ENCODE measurements around the gene DMRTB1.

The DMRTB1 gene

GRCh38 chr1:53465023-53465957, 6.1 kb downstream of the DMRTB1 start:
- no peak overlapping the region for H4K8ac ChIP-seq (ENCODE audit: low read depth, low read length)
- H3K36me3 ChIP-seq (ENCODE audit: control insufficient read depth in 1 of 2, insufficient read depth in 2 of 2, low read length in 2 of 2): no peaks in the 10 kb centered on the region
- H3K18ac ChIP-seq (ENCODE audit: low read length): no peak overlapping the region
- no peak overlapping the region for H3K14ac ChIP-seq (ENCODE audit: low read length)
- no peaks in the 10 kb centered on the region for H3K79me1 ChIP-seq (ENCODE audit: low read length)
- no peak overlapping the region for H3K4ac ChIP-seq (ENCODE audit: low read depth, low read length)
- H3K4me2 ChIP-seq (ENCODE audit: low read length): no peak overlapping the region
- no peaks in the 10 kb centered on the region for H3K27me3 ChIP-seq (ENCODE audit: insufficient read depth, low read length)
- no peak overlapping the region for H4K12ac ChIP-seq (ENCODE audit: low read depth, low read length)
- no CpG with 5 or more reads among the region's 4 CpGs for WGBS (ENCODE audit: extremely low coverage, insufficient coverage, insufficient read length)
- H2AK5ac ChIP-seq (ENCODE audit: low read length): no peak overlapping the region
- H4K91ac ChIP-seq (ENCODE audit: low read depth, low read length): no peak overlapping the region
- H3K4me3 ChIP-seq (ENCODE audit: low read depth, low read length): no peak overlapping the region
- H3K23ac ChIP-seq (ENCODE audit: low read length): no peak overlapping the region
- no peak overlapping the region for H3K9ac ChIP-seq (ENCODE audit: low read length)
- no peak for DNase-seq
- H2BK120ac ChIP-seq (ENCODE audit: insufficient read depth, low read length, poor library complexity): no peak overlapping the region
- H3K9me3 ChIP-seq (ENCODE audit: insufficient read depth, low read depth, low read length): no peaks in the 10 kb centered on the region
- no peak overlapping the region for H2BK12ac ChIP-seq (ENCODE audit: low read length)
- H3K27ac ChIP-seq (ENCODE audit: low read depth, low read length): no peak overlapping the region
- H3K79me2 ChIP-seq (ENCODE audit: control insufficient read depth, insufficient read depth, low read length, poor library complexity): no peaks in the 10 kb centered on the region
- no peak overlapping the region for H2AFZ ChIP-seq (ENCODE audit: insufficient read depth, low read length, poor library complexity)
- no peak overlapping the region for H2BK5ac ChIP-seq (ENCODE audit: low read depth, low read length, poor library complexity)
- peaks cover 0 to 2% of the 10 kb centered on the region in 2 experiments for H3K4me1 ChIP-seq (ENCODE audit: control insufficient read depth in 1 of 2, insufficient read depth in 2 of 2, low read length in 2 of 2)

DNA sequence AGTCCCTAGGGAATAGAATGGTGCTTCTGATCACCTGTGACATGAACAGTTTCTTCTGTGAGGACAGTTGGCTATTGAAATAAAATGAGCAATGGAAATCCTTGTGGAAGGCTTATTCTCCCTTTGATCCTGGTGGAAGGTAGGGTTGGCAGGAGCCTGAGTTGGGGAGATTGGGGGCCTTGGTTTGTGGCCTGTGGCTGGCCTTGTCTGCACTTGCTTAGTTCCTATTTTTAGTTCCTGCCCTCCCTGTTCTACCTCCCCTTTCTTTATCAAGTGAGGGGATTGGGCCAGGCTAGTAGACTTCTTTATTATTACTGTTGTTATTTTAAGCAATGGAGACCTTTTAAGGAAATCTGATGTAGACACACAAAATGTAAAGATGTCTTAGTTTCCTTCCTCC, 8.2 kb downstream of the DMRTB1 start:
- Histone ChIP-seq H3K36me3 (ENCODE audit: control insufficient read depth in 1 of 2, insufficient read depth in 2 of 2, low read length in 2 of 2) (no peaks in the 10 kb centered on the region), H3K79me1 (ENCODE audit: low read length) (no peaks in the 10 kb centered on the region), H2BK5ac (ENCODE audit: low read depth, low read length, poor library complexity) (no peak overlapping the region), H4K12ac (ENCODE audit: low read depth, low read length) (no peak overlapping the region), H3K23ac (ENCODE audit: low read length) (no peak overlapping the region), H3K18ac (ENCODE audit: low read length) (no peak overlapping the region), H3K4me1 (ENCODE audit: control insufficient read depth in 1 of 2, insufficient read depth in 2 of 2, low read length in 2 of 2) (peaks cover 0 to 4% of the 10 kb centered on the region in 2 experiments), H3K14ac (ENCODE audit: low read length) (no peak overlapping the region), H2AK5ac (ENCODE audit: low read length) (no peak overlapping the region), H3K4me3 (ENCODE audit: low read depth, low read length) (no peak overlapping the region), H4K8ac (ENCODE audit: low read depth, low read length) (no peak overlapping the region), H3K4me2 (ENCODE audit: low read length) (no peak overlapping the region), H2BK120ac (ENCODE audit: insufficient read depth, low read length, poor library complexity) (no peak overlapping the region), H2AFZ (ENCODE audit: insufficient read depth, low read length, poor library complexity) (no peak overlapping the region), H4K91ac (ENCODE audit: low read depth, low read length) (no peak overlapping the region), H3K27ac (ENCODE audit: low read depth, low read length) (no peak overlapping the region), H3K4ac (ENCODE audit: low read depth, low read length) (no peak overlapping the region), H3K9ac (ENCODE audit: low read length) (no peak overlapping the region), H3K9me3 (ENCODE audit: insufficient read depth, low read depth, low read length) (no peaks in the 10 kb centered on the region), H2BK12ac (ENCODE audit: low read length) (no peak overlapping the region), H3K79me2 (ENCODE audit: control insufficient read depth, insufficient read depth, low read length, poor library complexity) (no peaks in the 10 kb centered on the region), H3K27me3 (ENCODE audit: insufficient read depth, low read length) (no peaks in the 10 kb centered on the region)
- DNase-seq: no peak

DNA sequence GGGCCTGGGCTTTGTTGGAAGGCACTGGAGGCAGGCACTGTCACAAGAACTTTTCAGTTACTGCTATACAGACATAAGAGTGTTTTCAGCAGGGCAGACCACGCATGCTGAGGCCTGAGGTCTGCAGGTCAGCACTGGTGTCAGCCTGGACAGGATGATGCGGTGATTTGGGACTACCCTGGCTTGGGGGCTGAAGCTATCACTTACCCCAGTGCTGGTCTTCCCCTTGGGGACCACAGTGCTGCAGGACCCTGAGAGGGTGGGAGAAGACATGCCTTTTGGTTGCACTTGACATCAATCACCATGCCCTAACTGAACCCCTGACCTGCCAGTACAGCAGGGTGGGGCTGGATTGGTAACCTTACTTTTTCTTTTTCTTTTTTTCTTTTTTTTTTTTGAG, 9.2 kb downstream of the DMRTB1 start:
- H3K9me3 ChIP-seq (ENCODE audit: insufficient read depth, low read depth, low read length): no peaks in the 10 kb centered on the region
- no peak overlapping the region for H3K23ac ChIP-seq (ENCODE audit: low read length)
- H3K36me3 ChIP-seq (ENCODE audit: control insufficient read depth in 1 of 2, insufficient read depth in 2 of 2, low read length in 2 of 2): no peaks in the 10 kb centered on the region
- no peak overlapping the region for H3K27ac ChIP-seq (ENCODE audit: low read depth, low read length)
- no peak overlapping the region for H2BK5ac ChIP-seq (ENCODE audit: low read depth, low read length, poor library complexity)
- no peak overlapping the region for H4K12ac ChIP-seq (ENCODE audit: low read depth, low read length)
- H3K9ac ChIP-seq (ENCODE audit: low read length): no peak overlapping the region
- no CpG with 5 or more reads among the region's 2 CpGs for WGBS (ENCODE audit: extremely low coverage, insufficient coverage, insufficient read length)
- H4K8ac ChIP-seq (ENCODE audit: low read depth, low read length): no peak overlapping the region
- no peak overlapping the region for H3K4ac ChIP-seq (ENCODE audit: low read depth, low read length)
- peaks cover 0 to 4% of the 10 kb centered on the region in 2 experiments for H3K4me1 ChIP-seq (ENCODE audit: control insufficient read depth in 1 of 2, insufficient read depth in 2 of 2, low read length in 2 of 2)
- no peak for DNase-seq
- H3K18ac ChIP-seq (ENCODE audit: low read length): no peak overlapping the region
- no peaks in the 10 kb centered on the region for H3K79me2 ChIP-seq (ENCODE audit: control insufficient read depth, insufficient read depth, low read length, poor library complexity)
- H4K91ac ChIP-seq (ENCODE audit: low read depth, low read length): no peak overlapping the region
- H3K4me2 ChIP-seq (ENCODE audit: low read length): no peak overlapping the region
- H2BK120ac ChIP-seq (ENCODE audit: insufficient read depth, low read length, poor library complexity): no peak overlapping the region
- no peak overlapping the region for H2AK5ac ChIP-seq (ENCODE audit: low read length)
- no peak overlapping the region for H3K14ac ChIP-seq (ENCODE audit: low read length)
- H3K27me3 ChIP-seq (ENCODE audit: insufficient read depth, low read length): no peaks in the 10 kb centered on the region
- H3K79me1 ChIP-seq (ENCODE audit: low read length): no peaks in the 10 kb centered on the region
- H2AFZ ChIP-seq (ENCODE audit: insufficient read depth, low read length, poor library complexity): no peak overlapping the region
- H2BK12ac ChIP-seq (ENCODE audit: low read length): no peak overlapping the region
- no peak overlapping the region for H3K4me3 ChIP-seq (ENCODE audit: low read depth, low read length)

DNA sequence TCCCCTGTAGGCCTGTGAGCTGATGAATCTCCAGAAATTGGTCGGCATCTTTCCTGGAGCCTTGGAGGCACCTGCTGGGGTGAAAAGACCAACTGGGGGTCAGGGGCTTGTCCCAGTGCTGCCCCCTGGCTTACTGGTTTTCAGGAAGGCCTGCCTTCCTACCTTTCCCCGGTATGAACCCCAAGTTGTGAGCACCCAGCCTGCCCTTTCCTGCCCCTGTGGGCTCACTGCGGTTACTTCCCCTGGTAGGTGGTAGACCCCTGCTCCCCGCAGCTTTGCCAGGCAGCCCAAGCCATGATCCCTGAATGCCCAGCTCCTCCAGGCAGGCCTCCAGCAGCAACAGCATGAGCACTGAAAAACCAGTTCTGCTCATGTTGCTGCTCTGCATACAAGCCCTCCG, 10.2 kb downstream of the DMRTB1 start:
- no peaks in the 10 kb centered on the region for H3K36me3 ChIP-seq (ENCODE audit: control insufficient read depth in 1 of 2, insufficient read depth in 2 of 2, low read length in 2 of 2)
- no peak overlapping the region for H2AK5ac ChIP-seq (ENCODE audit: low read length)
- no peak overlapping the region for H4K8ac ChIP-seq (ENCODE audit: low read depth, low read length)
- no peak for DNase-seq
- H3K27ac ChIP-seq (ENCODE audit: low read depth, low read length): no peak overlapping the region
- no peak overlapping the region for H3K23ac ChIP-seq (ENCODE audit: low read length)
- H3K79me1 ChIP-seq (ENCODE audit: low read length): no peaks in the 10 kb centered on the region
- H3K18ac ChIP-seq (ENCODE audit: low read length): no peak overlapping the region
- peaks cover 0 to 4% of the 10 kb centered on the region in 2 experiments for H3K4me1 ChIP-seq (ENCODE audit: control insufficient read depth in 1 of 2, insufficient read depth in 2 of 2, low read length in 2 of 2)
- no peak overlapping the region for H4K12ac ChIP-seq (ENCODE audit: low read depth, low read length)
- H3K4ac ChIP-seq (ENCODE audit: low read depth, low read length): no peak overlapping the region
- no peak overlapping the region for H2BK120ac ChIP-seq (ENCODE audit: insufficient read depth, low read length, poor library complexity)
- no peak overlapping the region for H3K4me3 ChIP-seq (ENCODE audit: low read depth, low read length)
- H3K9ac ChIP-seq (ENCODE audit: low read length): no peak overlapping the region
- no peak overlapping the region for H3K4me2 ChIP-seq (ENCODE audit: low read length)
- H4K91ac ChIP-seq (ENCODE audit: low read depth, low read length): no peak overlapping the region
- H3K9me3 ChIP-seq (ENCODE audit: insufficient read depth, low read depth, low read length): no peaks in the 10 kb centered on the region
- H3K14ac ChIP-seq (ENCODE audit: low read length): no peak overlapping the region
- no peak overlapping the region for H2BK12ac ChIP-seq (ENCODE audit: low read length)
- no peaks in the 10 kb centered on the region for H3K79me2 ChIP-seq (ENCODE audit: control insufficient read depth, insufficient read depth, low read length, poor library complexity)
- WGBS (ENCODE audit: extremely low coverage, insufficient coverage, insufficient read length): no CpG with 5 or more reads among the region's 5 CpGs
- no peak overlapping the region for H2AFZ ChIP-seq (ENCODE audit: insufficient read depth, low read length, poor library complexity)
- no peak overlapping the region for H2BK5ac ChIP-seq (ENCODE audit: low read depth, low read length, poor library complexity)
- no peaks in the 10 kb centered on the region for H3K27me3 ChIP-seq (ENCODE audit: insufficient read depth, low read length)

Measured in trophoblast cell (in vitro differentiated cells and primary cell).